Measurements from ENCODE around the gene RFTN1. TPM values are rescaled to one million over a fixed set of nuclear protein-coding genes. Genes with fewer than 3 reads are reported as not detected.

The RFTN1 gene
- total RNA-seq, 2 experiments from 2014 or later = 81.8 to 152 TPM

DNA sequence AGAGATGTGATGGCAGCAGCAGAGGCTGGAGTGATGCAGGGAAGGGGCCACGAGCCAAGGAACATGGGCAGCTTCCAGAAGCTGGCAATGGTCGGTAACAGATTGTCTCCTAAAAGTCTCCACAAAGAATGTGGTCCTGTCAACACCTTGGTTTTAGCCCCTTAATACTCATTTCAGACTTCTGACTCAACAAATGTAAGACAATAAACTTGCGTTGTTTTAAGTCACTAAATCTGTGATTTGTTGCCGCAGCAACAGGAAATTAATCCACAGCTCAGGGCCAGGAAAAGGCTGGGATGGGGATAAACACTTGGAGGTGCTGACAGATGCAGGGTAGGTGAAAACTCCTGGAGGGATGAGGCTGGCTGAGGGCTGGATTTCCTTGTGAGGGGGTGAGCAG is 178.6 kb downstream of the RFTN1 start:
- H3K36me3 ChIP-seq (ENCODE audit: insufficient read depth, low read length) = peaks cover 91% of the 10 kb centered on the region
- no peaks in the 10 kb centered on the region for H4K20me1 ChIP-seq (ENCODE audit: insufficient read depth, low read length)
- peaks cover 12% of the 10 kb centered on the region for H3K9me3 ChIP-seq (ENCODE audit: low read length)
- H3K79me2 ChIP-seq (ENCODE audit: insufficient read depth, low read depth, low read length) = no peaks in the 10 kb centered on the region
- H3K9me2 ChIP-seq (ENCODE audit: insufficient read depth, low read length) = no peaks in the 10 kb centered on the region
- TF ChIP-seq, protein P1, sequence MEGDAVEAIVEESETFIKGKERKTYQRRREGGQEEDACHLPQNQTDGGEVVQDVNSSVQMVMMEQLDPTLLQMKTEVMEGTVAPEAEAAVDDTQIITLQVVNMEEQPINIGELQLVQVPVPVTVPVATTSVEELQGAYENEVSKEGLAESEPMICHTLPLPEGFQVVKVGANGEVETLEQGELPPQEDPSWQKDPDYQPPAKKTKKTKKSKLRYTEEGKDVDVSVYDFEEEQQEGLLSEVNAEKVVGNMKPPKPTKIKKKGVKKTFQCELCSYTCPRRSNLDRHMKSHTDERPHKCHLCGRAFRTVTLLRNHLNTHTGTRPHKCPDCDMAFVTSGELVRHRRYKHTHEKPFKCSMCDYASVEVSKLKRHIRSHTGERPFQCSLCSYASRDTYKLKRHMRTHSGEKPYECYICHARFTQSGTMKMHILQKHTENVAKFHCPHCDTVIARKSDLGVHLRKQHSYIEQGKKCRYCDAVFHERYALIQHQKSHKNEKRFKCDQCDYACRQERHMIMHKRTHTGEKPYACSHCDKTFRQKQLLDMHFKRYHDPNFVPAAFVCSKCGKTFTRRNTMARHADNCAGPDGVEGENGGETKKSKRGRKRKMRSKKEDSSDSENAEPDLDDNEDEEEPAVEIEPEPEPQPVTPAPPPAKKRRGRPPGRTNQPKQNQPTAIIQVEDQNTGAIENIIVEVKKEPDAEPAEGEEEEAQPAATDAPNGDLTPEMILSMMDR (conservative IDR thresholded peaks at IDR 0.05; ENCODE audit: low read length) = no peak
- TF ChIP-seq EZH2phosphoT487 (IDR thresholded peaks at IDR 0.05; ENCODE audit: borderline replicate concordance, low read depth, low read length) = no peak
- intact Hi-C loops (cut with micrococcal nuclease; ENCODE audit: unreplicated experiment) = no loop called here
- no peak overlapping the region for H3K4me3 ChIP-seq (ENCODE audit: low read depth, low read length, poor library complexity, severe bottlenecking)
- DNase-seq (ENCODE audit: low spot score) = no peak
- no peak overlapping the region for H3K4me2 ChIP-seq (ENCODE audit: low read length)
- peaks cover 20% of the 10 kb centered on the region for H3K4me1 ChIP-seq (ENCODE audit: insufficient read depth, low read length, poor library complexity, severe bottlenecking)
- H2AFZ ChIP-seq (ENCODE audit: low read length) = no peak overlapping the region
- POLR2A ChIA-PET = interaction anchor here (1.0 kb wide), 1 partner anchor 93 kb away, joined by 3 read pairs; no protein-coding TSS in a partner anchor
- H3K27ac ChIP-seq (ENCODE audit: low read depth, low read length, poor library complexity, severe bottlenecking) = no peak overlapping the region
- CTCF ChIA-PET (ENCODE audit: unreplicated experiment) = interaction anchor here (0.6 kb wide), 1 partner anchor 16 kb away, joined by 3 read pairs; no protein-coding TSS in a partner anchor
- BruUV-seq (replicated peaks) = no TSS peak

DNA sequence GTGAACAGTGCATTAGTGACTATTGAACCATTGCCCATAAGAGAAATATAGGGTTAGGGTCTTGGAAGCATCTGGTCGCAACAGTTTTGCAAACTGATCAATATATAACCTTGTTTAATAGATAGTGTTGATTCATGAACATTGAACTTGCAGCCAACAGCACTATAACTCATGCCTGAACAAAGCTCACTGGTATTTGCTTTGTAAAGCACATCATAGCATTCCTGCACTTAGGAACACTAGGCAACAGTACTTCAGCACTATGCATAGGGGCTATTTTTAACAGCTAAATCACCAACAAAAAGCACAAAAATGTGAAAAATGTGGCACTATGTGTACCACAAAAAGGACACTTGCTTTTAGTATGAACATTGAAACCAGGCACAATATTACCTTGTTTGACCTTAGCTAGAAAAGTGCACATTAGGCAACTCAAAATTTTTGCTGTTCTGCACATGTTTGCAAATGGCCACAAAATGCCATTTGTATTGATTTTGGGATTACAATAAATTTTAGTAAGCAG is 180.5 kb downstream of the RFTN1 start:
- BruUV-seq (replicated peaks) = no TSS peak
- intact Hi-C loops (cut with micrococcal nuclease; ENCODE audit: unreplicated experiment) = no loop called here
- no peaks in the 10 kb centered on the region for H3K79me2 ChIP-seq (ENCODE audit: insufficient read depth, low read depth, low read length)
- H3K36me3 ChIP-seq (ENCODE audit: insufficient read depth, low read length) = peaks cover 95% of the 10 kb centered on the region
- no peak overlapping the region for H3K4me3 ChIP-seq (ENCODE audit: low read depth, low read length, poor library complexity, severe bottlenecking)
- peaks cover under 1% of the 10 kb centered on the region for H3K4me1 ChIP-seq (ENCODE audit: insufficient read depth, low read length, poor library complexity, severe bottlenecking)
- POLR2A ChIA-PET = interaction anchor here (0.7 to 1.2 kb wide), 4 partner anchors 8 to 342 kb away, joined by 3 to 4 read pairs (median 4); no protein-coding TSS in a partner anchor
- CTCF ChIA-PET (ENCODE audit: unreplicated experiment) = no interaction called here
- no peaks in the 10 kb centered on the region for H3K9me2 ChIP-seq (ENCODE audit: insufficient read depth, low read length)
- TF ChIP-seq, protein P1 (conservative IDR thresholded peaks at IDR 0.05; ENCODE audit: low read length) = no peak
- TF ChIP-seq EZH2phosphoT487 (IDR thresholded peaks at IDR 0.05; ENCODE audit: borderline replicate concordance, low read depth, low read length) = no peak
- H3K9me3 ChIP-seq (ENCODE audit: low read length) = peaks cover 12% of the 10 kb centered on the region
- no peak overlapping the region for H3K27ac ChIP-seq (ENCODE audit: low read depth, low read length, poor library complexity, severe bottlenecking)
- no peak overlapping the region for H2AFZ ChIP-seq (ENCODE audit: low read length)
- H4K20me1 ChIP-seq (ENCODE audit: insufficient read depth, low read length) = no peaks in the 10 kb centered on the region
- no peak overlapping the region for H3K4me2 ChIP-seq (ENCODE audit: low read length)
- no peak for DNase-seq (ENCODE audit: low spot score)

DNA sequence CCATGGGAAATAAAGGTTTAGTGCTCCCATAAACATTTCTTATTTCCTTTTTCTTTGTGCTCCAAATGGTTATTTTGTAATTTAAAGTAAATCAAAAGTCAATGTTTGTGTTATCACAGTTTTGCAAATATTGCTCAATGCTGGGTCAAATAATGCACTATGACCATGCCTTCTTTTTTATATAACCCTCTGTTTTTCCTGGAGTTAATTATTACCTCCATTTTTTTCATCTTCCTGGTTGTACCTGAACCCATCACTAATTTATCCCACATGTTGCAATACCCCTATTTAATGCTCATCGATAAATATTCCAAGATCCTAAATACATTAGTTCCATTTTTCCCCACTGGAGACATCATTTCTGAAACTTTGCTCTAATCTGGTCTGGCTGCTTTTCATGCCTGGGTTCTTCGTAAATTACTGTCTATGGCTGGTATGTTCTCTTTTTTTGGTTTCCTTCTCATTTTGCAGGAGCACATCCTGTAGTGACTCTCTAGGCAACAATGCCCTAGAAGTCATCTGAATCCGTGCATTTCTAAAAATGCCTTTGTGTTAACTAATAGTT is 182.1 kb downstream of the RFTN1 start:
- Histone ChIP-seq H3K9me2 (ENCODE audit: insufficient read depth, low read length) (no peaks in the 10 kb centered on the region), H4K20me1 (ENCODE audit: insufficient read depth, low read length) (no peaks in the 10 kb centered on the region), H3K27ac (ENCODE audit: low read depth, low read length, poor library complexity, severe bottlenecking) (no peak overlapping the region), H2AFZ (ENCODE audit: low read length) (no peak overlapping the region), H3K36me3 (ENCODE audit: insufficient read depth, low read length) (peaks cover 94% of the 10 kb centered on the region), H3K4me2 (ENCODE audit: low read length) (no peak overlapping the region), H3K4me3 (ENCODE audit: low read depth, low read length, poor library complexity, severe bottlenecking) (no peak overlapping the region), H3K79me2 (ENCODE audit: insufficient read depth, low read depth, low read length) (no peaks in the 10 kb centered on the region), H3K9me3 (ENCODE audit: low read length) (peaks cover 12% of the 10 kb centered on the region), H3K4me1 (ENCODE audit: insufficient read depth, low read length, poor library complexity, severe bottlenecking) (no peaks in the 10 kb centered on the region)
- DNase-seq (ENCODE audit: low spot score) = no peak
- intact Hi-C loops (cut with micrococcal nuclease; ENCODE audit: unreplicated experiment) = no loop called here
- ChIA-PET CTCF (ENCODE audit: unreplicated experiment) (no interaction called here), POLR2A (no interaction called here)
- BruUV-seq (replicated peaks) = no TSS peak
- no peak for TF ChIP-seq EZH2phosphoT487 (IDR thresholded peaks at IDR 0.05; ENCODE audit: borderline replicate concordance, low read depth, low read length)
- TF ChIP-seq, protein P1 (conservative IDR thresholded peaks at IDR 0.05; ENCODE audit: low read length) = no peak

Data from OCI-LY7 (cell line).